ENCODE results near the gene NOC2L. TPM values are rescaled to one million over a fixed set of nuclear protein-coding genes. Genes with fewer than 3 reads are reported as not detected.

Gene NOC2L
- total and polyA plus RNA-seq, 12 donors, result 38.3 to 64.8 (median 43.5) TPM

GRCh38 chr1:953524-954320 is 5.3 kb downstream of the NOC2L start:
- DNase-seq, result no peak
- ATAC-seq, result no peak
- Histone ChIP-seq H3K27ac (no peak overlapping the region), H3K4me3 (no peak overlapping the region), H3K27me3 (no peaks in the 10 kb centered on the region), H3K4me1 (peaks cover 12 to 20% (median 17%) of the 10 kb centered on the region in 9 donors), H3K9me3 (no peaks in the 10 kb centered on the region), H3K36me3 (peaks cover 0 to 86% (median 51%) of the 10 kb centered on the region in 9 donors)
- WGBS, 2 donors, result 90 to 91% methylated on average over 32 of the region's 32 CpGs
- TF ChIP-seq CTCF (IDR thresholded peaks at IDR 0.05), result no peak
- intact Hi-C loops (cut with DNase I), result loop anchor here in 2 of 10 donors (10.0 kb wide), 1 partner anchor 49 kb away; no protein-coding TSS in a partner anchor

GRCh38 chr1:952603-953002 is 6.5 kb downstream of the NOC2L start:
- H3K4me1 ChIP-seq, result peaks cover 3 to 9% (median 6%) of the 10 kb centered on the region in 9 donors
- no peaks in the 10 kb centered on the region for H3K9me3 ChIP-seq
- H3K27me3 ChIP-seq, result no peaks in the 10 kb centered on the region
- H3K4me3 ChIP-seq, result no peak overlapping the region
- H3K27ac ChIP-seq, result no peak overlapping the region
- 85 to 92% methylated on average over 7 of the region's 7 CpGs for WGBS, 2 donors
- ATAC-seq, result no peak
- intact Hi-C loops (cut with DNase I), result loop anchor here in 2 of 10 donors (10.0 kb wide), 1 partner anchor 48 kb away; no protein-coding TSS in a partner anchor
- peaks cover 0 to 97% (median 58%) of the 10 kb centered on the region in 9 donors for H3K36me3 ChIP-seq
- DNase-seq, result no peak
- no peak for TF ChIP-seq CTCF (IDR thresholded peaks at IDR 0.05)

GRCh38 chr1:952201-952600 is 6.9 kb downstream of the NOC2L start:
- Histone ChIP-seq H3K27me3 (no peaks in the 10 kb centered on the region), H3K4me3 (no peak overlapping the region), H3K36me3 (peaks cover 0 to 100% (median 59%) of the 10 kb centered on the region in 9 donors), H3K9me3 (no peaks in the 10 kb centered on the region), H3K4me1 (peaks cover 0 to 5% (median 2%) of the 10 kb centered on the region in 9 donors), H3K27ac (no peak overlapping the region)
- TF ChIP-seq CTCF (IDR thresholded peaks at IDR 0.05), result no peak
- WGBS, 2 donors, result 93 to 94% methylated on average over 15 of the region's 15 CpGs
- ATAC-seq (no peak), DNase-seq (no peak)
- intact Hi-C loops (cut with DNase I), result loop anchor here in 2 of 10 donors (10.0 kb wide), 1 partner anchor 47 kb away; no protein-coding TSS in a partner anchor

GRCh38 chr1:951364-951763 is 7.7 kb downstream of the NOC2L start:
- H3K9me3 ChIP-seq, result no peaks in the 10 kb centered on the region
- 66 to 68% methylated on average over 6 of the region's 6 CpGs for WGBS, 2 donors
- H3K4me1 ChIP-seq, result no peaks in the 10 kb centered on the region
- no peaks in the 10 kb centered on the region for H3K27me3 ChIP-seq
- H3K36me3 ChIP-seq, result peaks cover 0 to 100% (median 60%) of the 10 kb centered on the region in 9 donors
- no peak for DNase-seq
- TF ChIP-seq CTCF (IDR thresholded peaks at IDR 0.05), result peak in 3 of 9 donors; percentile 18 to 31 (median 19)
- H3K27ac ChIP-seq, result no peak overlapping the region
- ATAC-seq, result no peak
- H3K4me3 ChIP-seq, result no peak overlapping the region
- intact Hi-C loops (cut with DNase I), result loop anchor here in 2 of 10 donors (10.0 kb wide), 1 partner anchor 47 kb away; no protein-coding TSS in a partner anchor
